ENCODE results near the gene DISP2.

DNA sequence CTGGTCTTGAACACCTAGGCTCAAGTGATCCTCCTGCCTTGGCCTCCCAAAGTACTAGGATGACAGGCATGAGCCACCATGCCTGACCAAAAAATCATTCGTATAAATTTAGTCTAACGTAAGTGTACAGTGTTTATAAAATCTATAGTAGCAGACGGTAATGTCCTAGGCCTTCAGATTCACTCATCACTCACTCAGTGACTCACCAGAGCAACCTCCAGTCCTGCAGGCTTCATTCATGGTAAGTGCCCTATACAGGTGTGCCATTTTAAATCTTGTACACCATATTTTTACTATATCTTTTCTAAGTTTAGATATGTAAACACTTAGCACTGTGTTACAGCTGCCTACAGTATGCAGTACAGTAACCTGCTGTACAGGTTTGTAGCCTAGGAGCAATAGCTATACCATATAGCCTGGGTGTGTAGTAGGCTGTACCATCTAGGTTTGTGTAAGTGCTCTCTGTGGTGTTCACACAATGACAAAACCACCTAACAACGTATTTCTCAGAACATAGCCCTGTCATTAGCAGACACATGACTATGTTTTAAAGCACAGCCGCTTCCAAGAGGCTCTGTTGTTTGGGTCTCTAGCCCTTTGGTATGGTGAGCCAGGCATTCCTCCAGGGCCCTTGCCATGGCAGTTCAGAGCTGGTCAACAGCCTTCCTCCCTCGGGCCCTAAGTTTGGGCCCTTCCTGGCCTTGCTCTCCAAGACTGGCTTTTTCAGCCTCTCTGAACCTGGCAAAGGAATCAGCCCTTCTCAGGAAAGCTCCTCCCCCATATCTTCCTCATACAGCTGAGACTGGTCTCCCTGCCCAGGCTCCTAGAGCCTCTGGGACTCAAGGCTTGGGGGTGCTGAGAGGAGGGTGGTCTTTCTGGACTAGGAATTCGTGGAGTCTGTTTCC lies 15.4 kb upstream of the DISP2 start:
- TF ChIP-seq, protein P1, sequence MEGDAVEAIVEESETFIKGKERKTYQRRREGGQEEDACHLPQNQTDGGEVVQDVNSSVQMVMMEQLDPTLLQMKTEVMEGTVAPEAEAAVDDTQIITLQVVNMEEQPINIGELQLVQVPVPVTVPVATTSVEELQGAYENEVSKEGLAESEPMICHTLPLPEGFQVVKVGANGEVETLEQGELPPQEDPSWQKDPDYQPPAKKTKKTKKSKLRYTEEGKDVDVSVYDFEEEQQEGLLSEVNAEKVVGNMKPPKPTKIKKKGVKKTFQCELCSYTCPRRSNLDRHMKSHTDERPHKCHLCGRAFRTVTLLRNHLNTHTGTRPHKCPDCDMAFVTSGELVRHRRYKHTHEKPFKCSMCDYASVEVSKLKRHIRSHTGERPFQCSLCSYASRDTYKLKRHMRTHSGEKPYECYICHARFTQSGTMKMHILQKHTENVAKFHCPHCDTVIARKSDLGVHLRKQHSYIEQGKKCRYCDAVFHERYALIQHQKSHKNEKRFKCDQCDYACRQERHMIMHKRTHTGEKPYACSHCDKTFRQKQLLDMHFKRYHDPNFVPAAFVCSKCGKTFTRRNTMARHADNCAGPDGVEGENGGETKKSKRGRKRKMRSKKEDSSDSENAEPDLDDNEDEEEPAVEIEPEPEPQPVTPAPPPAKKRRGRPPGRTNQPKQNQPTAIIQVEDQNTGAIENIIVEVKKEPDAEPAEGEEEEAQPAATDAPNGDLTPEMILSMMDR (IDR thresholded peaks at IDR 0.05; ENCODE audit: insufficient read depth, low read length, poor library complexity, severe bottlenecking), result no peak
- TF ChIP-seq EZH2phosphoT487 (conservative IDR thresholded peaks at IDR 0.05; ENCODE audit: low read length), result no peak
